ENCODE data around the gene FASTKD2. TPM values are rescaled to one million over a fixed set of nuclear protein-coding genes. Genes with fewer than 3 reads are reported as not detected.

FASTKD2 gene
- total and polyA plus RNA-seq, 10 donors = 8.9 to 27.1 (median 20.7) TPM

GRCh38 chr2:206836722-206837121 lies 71.3 kb downstream of the FASTKD2 start:
- intact Hi-C loops (cut with DNase I; ENCODE audit: low total_unique reads) = no loop called here
- TF ChIP-seq POLR2A (IDR thresholded peaks at IDR 0.05) (no peak), POLR2AphosphoS5 (IDR thresholded peaks at IDR 0.05) (no peak), CTCF (IDR thresholded peaks at IDR 0.05 in 8 of 11, conservative IDR thresholded peaks at IDR 0.05 in 3 of 11) (no peak)
- DNase-seq = no peak
- no peaks in the 10 kb centered on the region for H3K36me3 ChIP-seq
- WGBS, 5 donors = 87 to 93% (median 91%) methylated on average over 2 of the region's 2 CpGs
- no peak overlapping the region for H3K4me3 ChIP-seq
- peaks cover 0 to 18% (median 11%) of the 10 kb centered on the region in 8 donors for H3K9me3 ChIP-seq
- H3K27ac ChIP-seq = no peak overlapping the region
- no peaks in the 10 kb centered on the region for H3K27me3 ChIP-seq (replicated peaks in 1 of 7)
- no peaks in the 10 kb centered on the region for H3K4me1 ChIP-seq

- intact Hi-C loops (cut with DNase I; ENCODE audit: low total_unique reads) = no loop called here
Measured at GRCh38 chr2:206837775-206838174, 72.4 kb downstream of the FASTKD2 start.

DNA sequence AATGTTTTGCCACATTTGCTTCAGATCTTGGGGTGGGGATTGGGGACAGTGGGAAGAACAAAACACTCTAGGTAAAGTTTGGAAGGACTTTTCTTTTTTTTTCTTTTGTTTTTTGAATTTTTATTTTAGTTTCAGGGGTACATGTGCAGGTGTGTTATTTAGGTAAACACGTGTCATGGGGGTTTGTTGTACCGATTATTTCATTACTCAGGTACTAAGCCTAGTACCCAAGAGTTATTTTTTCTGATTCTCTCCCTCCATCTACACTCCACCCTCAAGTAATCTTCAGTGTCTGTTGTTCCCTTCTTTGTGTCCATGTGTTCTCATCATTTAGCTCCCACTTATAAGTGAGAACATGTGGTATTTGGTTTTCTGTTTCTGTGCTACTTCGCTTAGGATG lies 73.3 kb downstream of the FASTKD2 start:
- 85 to 95% (median 91%) methylated on average over 3 of the region's 3 CpGs for WGBS, 5 donors
- DNase-seq = no peak
- Histone ChIP-seq H3K4me1 (no peaks in the 10 kb centered on the region), H3K9me3 (peaks cover 0 to 13% (median 6%) of the 10 kb centered on the region in 8 donors), H3K4me3 (no peak overlapping the region), H3K27me3 (replicated peaks in 1 of 7) (no peaks in the 10 kb centered on the region), H3K27ac (no peak overlapping the region), H3K36me3 (no peaks in the 10 kb centered on the region)
- TF ChIP-seq POLR2AphosphoS5 (IDR thresholded peaks at IDR 0.05) (no peak), POLR2A (IDR thresholded peaks at IDR 0.05) (no peak), CTCF (IDR thresholded peaks at IDR 0.05 in 8 of 11, conservative IDR thresholded peaks at IDR 0.05 in 3 of 11) (no peak)
- intact Hi-C loops (cut with DNase I; ENCODE audit: low total_unique reads) = no loop called here

More at GRCh38 chr2:206837775-206838174, 72.4 kb downstream of the FASTKD2 start:
- Histone ChIP-seq H3K4me1 (no peaks in the 10 kb centered on the region), H3K4me3 (no peak overlapping the region), H3K27me3 (replicated peaks in 1 of 7) (no peaks in the 10 kb centered on the region), H3K27ac (no peak overlapping the region), H3K9me3 (peaks cover 0 to 18% (median 11%) of the 10 kb centered on the region in 8 donors), H3K36me3 (no peaks in the 10 kb centered on the region)
- 78 to 96% (median 88%) methylated on average over 1 of the region's 1 CpG for WGBS, 5 donors
- DNase-seq = no peak
- TF ChIP-seq POLR2A (IDR thresholded peaks at IDR 0.05) = no peak
- no peak for TF ChIP-seq POLR2AphosphoS5 (IDR thresholded peaks at IDR 0.05)
- no peak for TF ChIP-seq CTCF (IDR thresholded peaks at IDR 0.05 in 8 of 11, conservative IDR thresholded peaks at IDR 0.05 in 3 of 11)

GRCh38 chr2:206840999-206841398 lies 75.6 kb downstream of the FASTKD2 start:
- no peak for TF ChIP-seq POLR2AphosphoS5 (IDR thresholded peaks at IDR 0.05)
- no peak for TF ChIP-seq POLR2A (IDR thresholded peaks at IDR 0.05)
- TF ChIP-seq CTCF (IDR thresholded peaks at IDR 0.05 in 8 of 11, conservative IDR thresholded peaks at IDR 0.05 in 3 of 11) = no peak
- peaks cover 0 to 7% (median 0%) of the 10 kb centered on the region in 8 donors for H3K9me3 ChIP-seq
- WGBS, 5 donors = 73 to 100% (median 91%) methylated on average over 3 of the region's 3 CpGs
- intact Hi-C loops (cut with DNase I; ENCODE audit: low total_unique reads) = no loop called here
- no peaks in the 10 kb centered on the region for H3K36me3 ChIP-seq
- no peaks in the 10 kb centered on the region for H3K4me1 ChIP-seq
- DNase-seq = no peak
- no peak overlapping the region for H3K4me3 ChIP-seq
- H3K27ac ChIP-seq = no peak overlapping the region
- no peaks in the 10 kb centered on the region for H3K27me3 ChIP-seq (replicated peaks in 1 of 7)

Small RNAs within 50 kb of the gene (microRNA-seq; reads per million reads assigned to microRNA genes)
- gene MIR3130-1 = 0 reads per million in 3 donors
- gene MIR3130-2 = 0 reads per million in 3 donors

Small RNAs within 50 kb of the gene (small RNA-seq; reads per million reads assigned to genes)
- 0 reads per million in 4 donors for gene MIR3130-2

Other genes starting within 250 kb of the FASTKD2 start
- not detected for gene FAM237A, start 123.1 kb upstream of the FASTKD2 start, total RNA-seq
- not detected for gene FAM237A, start 123.1 kb upstream of the FASTKD2 start, polyA plus RNA-seq
- gene DYTN, start 47.2 kb upstream of the FASTKD2 start, total RNA-seq = under 1 TPM in 1 of 7 donors, not detected in 6; 0.29 TPM
- gene DYTN, start 47.2 kb upstream of the FASTKD2 start, polyA plus RNA-seq = not detected
- gene MDH1B, start 278 bp upstream of the FASTKD2 start, total RNA-seq = 1 to 10 TPM in 2 of 7 donors, under 1 TPM in 3, not detected in 2; 0.22 to 2.4 (median 0.37) TPM
- gene MDH1B, start 278 bp upstream of the FASTKD2 start, polyA plus RNA-seq = under 1 TPM; 0.10 to 0.35 (median 0.27) TPM
- gene CPO, start 173.9 kb downstream of the FASTKD2 start, total RNA-seq = under 1 TPM in 1 of 7 donors, not detected in 6; 0.28 TPM
- gene CPO, start 173.9 kb downstream of the FASTKD2 start, polyA plus RNA-seq = under 1 TPM; 0.10 to 0.15 (median 0.15) TPM

Measured in spleen (tissue), 11 donors.